Stimulated activated CD8-positive, alpha-beta memory T cell treated with anti-CD3 and anti-CD28 coated beads, Interleukin-12 subunit alpha, Interleukin-12 subunit beta, amount 100 ng/mL, for 1 hour (primary cell): ENCODE results near the gene CADM3.

ENCODE experiments used
- DNase-seq: peaks from one replicate; pipeline ENCODE4 v3.0.0-alpha.2; 2020; ENCODE audit warnings: low read depth

The CADM3 gene, protein sequence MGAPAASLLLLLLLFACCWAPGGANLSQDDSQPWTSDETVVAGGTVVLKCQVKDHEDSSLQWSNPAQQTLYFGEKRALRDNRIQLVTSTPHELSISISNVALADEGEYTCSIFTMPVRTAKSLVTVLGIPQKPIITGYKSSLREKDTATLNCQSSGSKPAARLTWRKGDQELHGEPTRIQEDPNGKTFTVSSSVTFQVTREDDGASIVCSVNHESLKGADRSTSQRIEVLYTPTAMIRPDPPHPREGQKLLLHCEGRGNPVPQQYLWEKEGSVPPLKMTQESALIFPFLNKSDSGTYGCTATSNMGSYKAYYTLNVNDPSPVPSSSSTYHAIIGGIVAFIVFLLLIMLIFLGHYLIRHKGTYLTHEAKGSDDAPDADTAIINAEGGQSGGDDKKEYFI

DNA sequence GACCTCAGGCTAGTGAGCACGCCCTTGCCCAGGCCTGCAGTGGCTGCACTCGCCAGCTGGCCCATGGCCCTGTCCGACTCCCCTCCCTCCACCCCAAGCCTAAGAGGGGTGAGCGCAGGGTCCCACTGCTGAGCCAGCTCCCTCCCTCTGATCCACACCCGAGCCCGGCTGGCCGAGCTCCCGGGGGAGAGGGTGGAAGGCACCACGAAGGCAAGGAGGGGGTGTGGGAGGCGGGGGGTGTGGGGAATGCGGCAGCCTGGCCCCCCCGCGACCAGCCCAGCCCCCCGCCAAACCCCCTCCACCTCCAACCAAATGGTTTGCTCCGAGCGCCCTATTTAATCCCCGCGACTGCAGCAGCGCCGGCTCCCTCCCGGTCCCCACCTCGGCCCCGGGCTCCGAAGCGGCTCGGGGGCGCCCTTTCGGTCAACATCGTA, at the start of gene CADM3:
Gene CADM3, plus strand, starts transcription at position 362 of the 434 bp plus-strand sequence. CDS start 151 bp downstream, outside the sequence.
- no peak for DNase-seq

DNA sequence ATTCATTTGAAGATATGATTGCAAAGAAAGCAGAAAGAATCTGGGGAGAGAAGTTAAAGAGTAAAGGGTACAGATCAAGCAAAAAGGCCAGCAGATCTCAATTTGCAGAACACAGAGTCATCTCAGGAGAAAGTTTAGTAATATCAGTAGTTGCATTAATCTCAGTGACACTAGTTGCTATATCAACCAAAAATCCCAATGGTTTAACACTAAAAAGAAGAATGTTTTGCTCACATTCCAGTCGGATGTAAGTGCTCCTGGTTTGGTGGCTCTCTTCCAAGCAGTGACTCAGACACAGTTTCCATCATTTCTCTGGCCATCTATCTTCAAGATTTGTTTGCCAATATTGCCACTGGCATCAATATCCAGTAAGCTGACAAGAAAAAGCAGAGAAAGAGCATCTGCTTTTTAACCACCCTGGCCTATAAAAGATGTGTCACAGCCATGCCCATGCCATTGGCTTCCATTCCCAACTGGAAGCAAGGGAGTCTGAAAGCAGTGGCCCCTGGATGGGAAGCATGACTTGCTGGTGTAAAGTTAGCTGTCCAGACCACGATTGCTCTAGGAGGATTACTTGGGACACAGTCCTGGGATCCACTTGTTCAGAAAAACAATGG, 49.3 kb upstream of the CADM3 start:
- no peak for DNase-seq

DNA sequence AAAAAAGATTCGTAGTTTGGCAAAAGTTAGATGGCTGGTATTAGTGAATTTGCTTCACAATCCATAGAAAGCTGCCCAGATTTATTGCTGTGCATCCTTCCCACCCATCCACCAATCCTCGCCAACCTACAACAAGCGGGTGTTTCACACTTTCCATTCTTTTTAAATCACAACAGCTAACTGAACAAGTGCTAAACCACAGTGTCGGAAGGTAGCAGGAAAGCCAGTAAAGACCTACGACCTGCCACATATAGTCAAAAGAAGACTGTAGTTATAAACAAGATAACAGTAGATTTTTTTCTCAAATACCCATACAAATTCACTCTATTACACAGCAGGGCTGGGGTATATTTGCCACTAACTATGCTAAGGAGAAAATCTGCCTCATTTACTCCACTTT, 47.8 kb upstream of the CADM3 start:
- DNase-seq, result no peak

DNA sequence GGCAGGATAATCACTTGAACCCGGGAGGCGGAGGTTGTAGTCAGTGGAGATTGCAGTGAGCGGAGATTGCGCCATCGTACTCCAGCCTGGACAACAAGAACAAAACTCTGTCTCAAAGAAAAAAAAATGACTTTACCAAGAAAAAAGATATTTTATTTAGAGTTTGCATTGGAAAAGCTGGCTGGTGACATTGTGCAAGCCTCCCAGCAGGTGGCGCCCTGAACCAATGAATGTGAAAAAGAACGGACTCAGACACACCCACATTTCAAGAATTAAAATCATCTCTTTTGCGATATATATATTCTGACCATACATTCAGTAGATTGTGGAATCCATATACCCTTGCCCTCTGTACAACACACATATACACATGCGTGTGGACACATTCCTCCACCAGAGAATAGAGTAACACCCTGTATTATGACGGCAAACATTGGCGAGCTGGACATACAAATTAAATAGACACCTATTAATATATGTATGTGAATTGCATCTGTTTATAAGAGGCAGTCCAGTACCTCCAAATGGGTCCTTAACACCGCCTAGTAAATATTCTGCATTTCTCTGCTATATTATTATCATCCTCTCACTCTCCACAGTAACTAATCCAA, 39.0 kb upstream of the CADM3 start:
- peak; percentile 50 for DNase-seq

DNA sequence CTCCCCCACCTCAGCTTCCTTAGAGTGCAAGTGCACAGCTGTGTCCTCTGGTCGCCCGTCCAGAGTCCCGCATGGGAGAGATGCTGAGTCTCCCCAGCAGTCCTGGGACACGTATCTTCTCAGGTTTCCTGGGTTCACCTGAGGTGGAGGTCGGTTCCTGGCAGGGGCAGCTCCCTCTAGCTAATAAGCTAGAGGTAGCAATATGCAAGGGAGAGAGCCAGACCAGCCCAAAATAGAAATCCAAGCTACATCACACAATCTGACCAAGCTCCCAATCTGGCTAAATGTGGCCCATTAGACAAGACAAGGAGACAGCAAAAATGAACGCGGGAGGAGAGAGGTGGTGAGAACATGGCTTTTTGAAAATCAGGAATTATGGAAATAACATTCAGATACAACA, 30.9 kb upstream of the CADM3 start:
- DNase-seq, result no peak

DNA sequence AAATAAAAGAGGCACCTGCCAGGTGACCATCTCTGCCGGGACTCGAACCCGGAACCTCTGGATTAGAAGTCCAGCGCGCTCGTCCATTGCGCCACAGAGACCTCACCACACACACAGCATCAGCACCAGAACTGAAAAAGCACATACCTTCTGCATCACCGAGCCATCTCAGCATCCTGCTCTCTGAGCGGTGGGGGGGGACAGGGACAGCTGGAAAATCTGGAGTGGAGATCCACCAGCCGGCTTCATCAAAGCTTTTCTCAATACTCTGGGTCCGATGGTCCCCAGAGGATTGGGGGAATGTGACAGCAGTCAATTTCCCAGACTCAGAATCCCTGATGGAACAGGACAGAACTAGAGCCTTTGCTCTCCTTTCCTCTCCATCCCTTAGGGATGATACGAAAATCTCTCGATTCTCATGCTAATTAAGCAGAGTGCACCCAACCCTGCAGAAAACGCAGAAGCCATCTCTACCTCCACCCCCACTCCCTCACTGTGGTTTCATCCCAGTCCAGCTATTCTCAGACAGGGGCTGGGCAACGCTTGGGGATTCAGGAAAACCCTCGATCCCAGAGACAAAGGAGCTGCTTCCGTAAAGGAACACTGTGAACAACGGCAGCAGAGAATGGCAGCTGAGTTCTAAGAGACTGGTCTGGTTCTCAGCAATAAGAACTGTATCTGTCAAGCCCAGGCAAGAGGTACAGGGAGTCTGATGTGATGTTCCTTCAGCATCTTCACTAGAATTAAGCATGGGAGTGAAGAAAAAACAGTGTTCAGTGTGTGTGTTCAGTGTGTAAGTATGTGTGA, 29.6 kb upstream of the CADM3 start:
- no peak for DNase-seq

DNA sequence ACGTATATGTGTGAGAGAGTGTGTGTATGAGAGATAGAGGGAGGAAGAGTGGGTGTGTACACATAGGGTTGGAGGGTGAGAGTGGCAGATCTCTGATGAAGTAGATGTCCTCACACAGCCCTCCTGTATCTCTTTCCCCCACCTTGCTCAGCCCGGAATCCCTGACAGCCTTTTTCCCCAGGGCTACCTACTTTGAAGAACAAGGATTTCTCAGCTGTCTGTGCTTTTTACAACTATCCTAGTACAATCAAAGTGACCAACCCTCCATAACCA, 29.1 kb upstream of the CADM3 start:
- DNase-seq, result no peak

DNA sequence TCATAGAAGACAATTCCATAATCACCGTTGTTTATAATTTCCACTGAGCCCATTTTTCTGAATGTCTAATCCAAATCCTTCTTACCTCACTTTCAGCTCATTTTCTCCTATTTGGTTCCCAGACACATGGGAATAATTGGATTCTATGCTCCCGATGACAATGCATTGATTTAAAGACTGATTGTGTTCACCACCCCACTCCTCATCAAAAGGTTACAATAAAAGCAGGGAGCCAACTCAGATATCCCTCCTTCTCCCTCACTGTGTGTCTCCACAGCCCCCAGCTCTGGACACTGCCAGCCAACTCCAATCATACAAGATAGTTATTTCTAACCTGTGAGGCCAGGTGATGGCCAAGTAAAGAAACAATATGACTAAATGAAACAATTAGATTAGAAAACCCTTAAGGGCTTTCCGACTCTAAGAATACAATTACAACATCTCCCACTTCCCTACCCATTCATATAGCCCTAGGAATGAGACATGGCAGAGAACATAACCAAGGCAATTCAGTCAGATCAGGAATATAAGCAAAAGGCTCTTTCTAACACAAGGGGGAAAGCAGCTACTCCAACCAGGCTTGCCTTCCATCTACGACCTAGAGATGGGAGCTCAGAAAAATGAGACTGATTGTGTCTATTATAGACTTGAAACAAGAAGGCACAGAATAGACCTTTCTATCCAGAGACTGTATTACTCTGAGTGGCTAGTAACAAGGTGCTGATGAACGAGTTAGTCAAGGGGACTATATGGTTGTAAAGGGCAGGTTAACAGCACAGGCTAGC, 28.5 kb upstream of the CADM3 start:
- DNase-seq, result no peak

DNA sequence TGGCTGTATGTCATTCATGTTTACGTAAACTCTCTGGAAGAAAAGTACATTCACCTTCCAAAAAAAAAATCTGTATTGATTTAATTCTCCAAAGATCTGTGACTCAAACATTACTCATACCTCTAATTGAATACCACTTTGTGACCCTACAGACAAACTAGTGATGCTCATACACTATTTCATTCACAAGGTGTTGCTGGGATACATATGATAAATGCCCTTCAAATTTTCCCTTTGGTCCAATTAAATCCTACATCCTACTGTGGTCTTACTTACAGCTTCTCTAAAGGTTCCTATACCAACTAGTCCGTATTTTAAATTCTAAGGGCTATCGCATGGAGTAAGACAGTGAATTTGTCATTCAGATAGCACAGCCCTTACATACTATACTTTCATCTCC, 26.8 kb upstream of the CADM3 start:
- DNase-seq, result no peak

DNA sequence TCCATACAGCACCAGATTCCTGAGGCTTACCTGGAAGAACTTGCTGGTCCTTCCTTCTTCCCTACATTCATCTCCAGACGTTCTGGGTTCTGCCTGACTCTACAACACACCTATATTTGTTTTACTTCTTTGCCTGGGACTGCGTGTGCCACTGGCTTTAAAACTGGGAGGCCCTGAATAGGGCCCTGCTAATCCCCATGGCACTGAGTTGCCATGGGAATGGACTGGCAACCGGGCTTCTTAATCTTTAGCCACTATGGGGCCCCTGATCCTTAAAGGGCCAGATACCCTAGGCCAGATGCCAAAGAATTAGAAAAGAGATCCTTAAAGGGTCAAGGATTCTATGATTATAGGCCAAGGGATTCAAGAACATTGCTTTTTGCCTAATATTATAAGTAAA, 24.4 kb upstream of the CADM3 start:
- no peak for DNase-seq

DNA sequence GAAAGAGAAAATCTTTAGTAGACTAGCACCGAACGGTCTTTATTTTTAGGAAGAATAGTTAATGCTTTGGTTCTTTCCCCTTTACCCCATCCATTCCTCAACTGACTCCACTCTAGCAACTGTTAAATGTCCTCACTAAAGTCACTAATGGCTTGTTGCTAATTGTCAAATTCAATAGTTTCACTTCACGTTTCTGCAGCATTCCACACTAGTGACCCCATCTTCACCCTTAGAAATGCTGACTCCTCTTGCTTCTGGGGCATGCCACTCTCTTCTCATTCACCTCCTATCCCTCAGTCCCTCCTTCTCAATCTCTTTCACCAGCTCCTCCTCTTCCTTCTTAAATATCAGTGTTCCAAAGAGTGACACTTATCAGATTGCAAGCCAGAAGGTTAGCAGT, 19.4 kb upstream of the CADM3 start:
- no peak for DNase-seq

DNA sequence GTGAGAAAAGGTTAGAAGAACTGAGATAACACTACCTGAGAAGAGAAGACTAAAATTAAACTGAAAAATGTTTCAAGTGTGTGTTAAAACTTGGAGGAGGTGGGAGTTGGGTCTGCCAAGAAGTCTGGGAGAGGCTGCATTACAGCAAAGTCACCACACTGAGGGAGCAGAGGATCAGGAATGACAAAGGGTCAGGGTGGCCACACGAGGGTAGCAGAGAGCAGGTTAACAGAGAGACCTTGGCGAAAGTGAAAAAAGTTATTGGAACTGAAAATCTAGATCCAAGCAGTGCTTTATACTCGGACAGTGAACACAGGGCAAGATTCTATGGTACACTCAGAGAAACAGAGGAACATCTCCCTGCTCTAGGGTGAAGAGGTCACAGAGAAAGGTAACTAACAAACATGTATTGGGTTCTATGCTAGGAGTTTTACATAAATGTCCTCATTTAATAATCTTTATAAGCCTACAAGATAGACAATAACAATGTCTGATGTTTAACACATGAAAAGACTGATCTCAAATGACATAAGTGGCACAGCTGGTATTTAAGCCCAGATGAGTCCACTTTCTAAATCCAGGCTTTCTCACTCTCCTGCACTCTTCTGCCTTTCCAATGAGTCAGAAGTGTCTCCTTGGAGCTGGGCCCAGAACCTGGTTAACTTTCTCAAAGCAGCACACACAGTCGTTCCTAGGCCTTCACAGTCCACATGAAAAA, 10.3 kb upstream of the CADM3 start:
- DNase-seq, result peak; percentile 29

DNA sequence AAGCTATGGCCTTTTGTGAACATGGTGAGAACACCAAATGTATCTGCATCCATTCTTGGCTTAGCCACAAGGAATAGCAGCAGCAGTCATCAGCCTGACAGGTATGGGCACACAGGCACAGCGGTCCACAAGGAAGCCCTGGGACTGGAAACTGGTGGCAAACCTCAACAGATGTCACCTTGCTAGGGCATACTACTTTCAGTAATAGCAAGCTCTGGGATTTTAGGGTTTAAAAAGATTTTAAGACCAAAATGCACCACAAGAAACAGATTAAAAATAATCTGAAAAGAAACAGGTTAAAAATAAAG, 9.7 kb upstream of the CADM3 start:
- no peak for DNase-seq

DNA sequence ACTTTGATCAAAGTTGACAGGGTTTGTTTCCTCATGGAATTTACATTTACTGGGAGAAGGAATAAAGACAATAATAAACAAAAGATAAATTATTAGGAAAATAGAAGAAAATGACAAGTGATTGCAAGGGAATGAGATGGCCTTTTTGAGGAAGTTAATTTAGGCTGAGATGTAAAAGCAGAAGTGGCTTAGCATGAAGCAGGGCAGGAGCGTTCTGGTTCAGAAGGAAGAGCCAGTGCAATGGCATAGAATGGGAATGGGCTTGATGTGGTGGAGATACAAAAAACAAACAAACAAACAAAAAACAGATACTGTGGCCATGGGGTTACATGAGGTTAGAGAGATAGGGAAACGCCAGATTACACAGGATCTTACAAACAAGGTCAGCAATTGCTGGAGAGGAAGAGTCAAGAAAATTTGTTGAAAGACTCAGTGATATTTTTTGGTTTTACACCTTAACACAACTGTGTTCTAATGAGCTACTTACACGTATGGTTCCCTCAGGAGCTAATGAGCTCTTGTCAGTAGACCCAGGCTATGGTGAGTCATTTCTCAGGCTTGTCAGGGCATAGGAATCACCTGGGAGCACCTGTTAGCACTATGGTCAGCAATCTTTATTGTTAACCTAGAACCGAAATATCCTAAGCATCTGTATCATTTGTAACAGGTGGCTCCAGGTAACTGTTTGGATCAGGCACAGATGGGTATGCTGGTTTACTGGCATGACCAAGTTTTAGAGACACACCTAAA, 8.7 kb upstream of the CADM3 start:
- DNase-seq, result no peak

DNA sequence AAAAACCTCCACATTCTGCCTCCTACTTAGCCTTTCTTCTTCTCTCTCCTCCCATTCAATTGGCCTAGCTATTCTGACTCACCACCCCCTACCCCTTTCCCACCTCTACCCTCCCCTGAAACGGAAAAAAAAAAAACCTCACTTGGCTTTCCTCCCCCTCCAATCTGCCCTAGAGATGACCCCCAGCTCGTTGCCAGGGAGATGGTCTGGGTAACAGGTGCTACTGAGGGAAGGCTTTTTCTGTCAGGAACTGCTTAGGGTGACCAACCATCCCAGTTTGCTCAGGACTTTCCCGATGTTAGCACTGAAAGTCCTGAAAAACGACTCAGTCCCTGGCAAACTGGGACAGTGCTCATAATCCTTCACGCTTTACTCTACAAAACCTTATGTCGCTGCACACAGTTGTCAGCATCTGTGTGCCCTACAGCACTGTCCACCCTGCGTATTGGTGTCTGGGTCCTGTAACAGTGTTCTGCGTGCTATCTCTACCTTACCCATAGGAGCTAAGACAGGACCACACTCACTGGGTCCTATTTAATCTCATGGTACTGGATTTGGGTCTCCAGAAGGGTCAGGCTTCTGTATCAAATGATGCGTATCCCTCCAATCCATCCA, 7.7 kb upstream of the CADM3 start:
- no peak for DNase-seq

DNA sequence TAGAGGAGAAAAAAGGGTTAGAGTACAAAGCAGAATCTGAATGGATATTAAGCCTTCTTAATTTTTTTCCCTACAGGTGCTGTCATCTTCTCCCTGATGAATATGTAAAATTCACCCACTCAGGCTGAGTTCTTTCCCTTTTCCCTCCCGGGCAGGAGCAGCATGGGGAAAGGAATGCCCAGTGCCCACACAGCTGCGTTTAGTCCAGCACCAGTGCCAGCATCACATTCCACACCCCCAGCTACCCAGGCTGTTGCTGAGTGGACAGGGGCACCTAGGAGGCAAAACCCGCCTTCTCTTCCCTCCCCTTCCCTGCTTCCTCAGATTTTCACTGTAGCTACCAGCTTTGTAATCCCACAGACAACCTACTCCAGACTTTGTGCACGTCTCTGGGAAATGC, 3.4 kb upstream of the CADM3 start:
- no peak for DNase-seq

DNA sequence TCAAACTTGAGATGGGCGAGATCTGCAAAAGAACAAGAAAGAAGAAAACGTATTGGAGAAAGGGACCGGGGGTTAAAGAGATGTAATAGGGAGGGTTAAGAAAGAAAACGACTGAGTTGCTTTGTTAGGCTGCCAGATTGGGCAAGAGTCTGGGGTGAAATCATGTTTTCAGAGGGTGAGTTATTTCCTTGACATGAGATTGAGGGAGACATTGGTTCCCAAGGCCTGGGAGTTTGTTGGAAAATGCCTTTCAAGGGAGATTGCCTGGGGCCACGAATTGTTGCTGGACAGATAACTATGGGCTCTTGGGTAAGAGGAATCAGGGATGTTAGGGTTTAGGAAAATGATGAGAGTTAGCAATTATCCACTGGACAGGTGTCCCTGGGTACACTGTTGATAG, 776 bp upstream of the CADM3 start:
- no peak for DNase-seq

DNA sequence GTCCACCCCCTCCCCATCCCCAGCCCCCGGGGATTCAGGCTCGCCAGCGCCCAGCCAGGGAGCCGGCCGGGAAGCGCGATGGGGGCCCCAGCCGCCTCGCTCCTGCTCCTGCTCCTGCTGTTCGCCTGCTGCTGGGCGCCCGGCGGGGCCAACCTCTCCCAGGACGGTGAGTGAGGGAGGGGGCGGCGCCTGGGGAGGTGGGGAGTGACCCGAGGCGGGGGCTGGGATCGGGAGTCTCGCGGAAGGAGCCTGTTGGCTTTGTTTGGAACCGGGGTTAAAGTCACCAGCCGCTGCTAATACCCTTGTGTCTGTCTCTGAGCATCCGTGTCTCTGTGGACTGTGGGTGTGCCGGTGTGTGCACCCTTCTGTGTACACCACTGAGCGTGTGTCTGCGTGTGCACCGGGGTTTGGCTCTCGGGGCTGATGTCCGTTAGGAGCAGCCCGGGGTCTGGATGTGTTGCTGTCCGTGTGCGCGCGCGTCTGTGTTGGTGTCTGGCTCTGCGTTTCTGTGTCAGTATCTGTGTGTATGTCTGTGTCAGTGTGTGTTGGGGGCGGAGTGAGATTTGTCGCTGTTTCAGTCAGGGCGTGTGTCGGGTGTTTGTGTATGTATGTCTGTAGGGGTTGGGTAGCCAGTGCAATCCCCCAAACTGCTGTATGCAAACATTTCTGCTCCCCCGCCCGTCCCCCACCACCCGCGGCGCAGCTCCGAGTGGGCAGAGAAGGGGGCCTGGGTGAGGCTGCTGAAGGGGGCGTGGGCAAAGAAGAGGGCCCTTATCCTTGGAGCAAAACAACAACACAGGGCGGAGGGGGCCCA, 480 bp downstream of the CADM3 start:
- no peak for DNase-seq

DNA sequence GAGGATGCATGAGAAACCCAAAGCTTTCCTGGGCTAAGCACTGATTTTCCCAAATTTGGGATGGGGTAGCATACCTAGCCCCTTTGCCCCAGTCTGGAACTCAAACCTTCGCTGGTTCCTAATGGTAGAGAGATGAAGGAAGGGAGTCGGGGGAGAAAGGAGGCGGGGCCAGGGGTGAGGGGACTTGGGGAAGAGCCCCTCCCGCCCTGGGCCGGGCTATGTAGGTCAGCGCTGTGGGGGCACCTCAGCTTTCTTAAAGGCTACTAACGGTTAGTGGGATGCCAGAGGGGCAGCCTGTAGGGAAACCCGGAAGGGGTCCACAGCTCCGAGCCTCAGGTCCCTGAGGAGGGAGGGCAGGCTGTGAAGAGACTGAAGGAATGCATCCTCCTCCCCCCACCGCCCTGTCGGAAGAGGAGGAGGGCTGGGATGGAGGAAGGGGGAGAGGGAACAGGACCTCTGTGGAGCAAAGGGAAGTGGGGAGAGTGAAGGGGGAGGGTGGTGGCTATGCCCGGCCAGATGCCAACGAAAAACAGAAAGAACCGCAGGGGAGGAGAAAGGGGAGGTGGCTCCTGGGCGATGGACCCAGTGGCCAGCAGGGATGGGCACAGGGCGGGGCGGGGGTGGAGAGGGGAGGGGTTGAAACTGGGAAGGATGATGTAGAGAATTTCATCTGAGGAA, 1.3 kb downstream of the CADM3 start:
- DNase-seq, result no peak
